Endothelial cell of umbilical vein (primary cell): Measurements from ENCODE around the gene LINC00237.

ENCODE experiments used
- POLR2AphosphoS5 ChIP-seq: IDR thresholded peaks from 2 replicates; pipeline ENCODE4 v1.6.1; 2012; ENCODE audit warnings: low read depth, mild to moderate bottlenecking, control low read depth, low read length, moderate library complexity; ENCODE audit not compliant: insufficient read depth
- TF ChIP-seq, protein P1 (sequence below), 2 donors: IDR thresholded peaks; 1 replicate in 1 of 2; 2 replicates in 1 of 2; pipeline ENCODE4 v1.5.1; 2011; ENCODE audit warnings: low read length in 2 of 2, mild to moderate bottlenecking in 2 of 2, moderate library complexity in 2 of 2, control low read depth in 1 of 2, inconsistent platforms in 1 of 2, low read depth in 1 of 2; ENCODE audit not compliant: insufficient read depth in 1 of 2; ENCODE audit errors: extremely low read depth in 1 of 2

DNA sequence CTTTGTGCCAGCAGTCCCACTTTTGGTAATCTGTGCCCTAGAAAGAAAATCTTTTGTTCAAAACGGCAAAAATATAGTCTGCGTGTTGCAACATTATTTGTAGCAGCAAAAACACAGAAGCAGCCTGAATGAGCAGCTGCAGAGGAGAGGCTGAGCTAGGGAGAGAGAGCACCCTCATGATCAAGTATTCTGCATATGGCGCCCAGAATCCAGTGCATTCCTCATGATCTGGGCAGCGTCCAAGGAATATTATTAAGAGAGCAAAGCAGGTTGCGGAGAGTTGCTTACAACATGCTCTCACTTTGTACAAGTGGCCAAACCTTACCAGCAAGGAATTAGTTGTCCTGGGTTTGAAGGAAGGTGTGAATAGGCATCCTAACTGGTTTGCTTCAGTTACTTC, 45.6 kb upstream of the LINC00237 start:
- TF ChIP-seq, protein P1, sequence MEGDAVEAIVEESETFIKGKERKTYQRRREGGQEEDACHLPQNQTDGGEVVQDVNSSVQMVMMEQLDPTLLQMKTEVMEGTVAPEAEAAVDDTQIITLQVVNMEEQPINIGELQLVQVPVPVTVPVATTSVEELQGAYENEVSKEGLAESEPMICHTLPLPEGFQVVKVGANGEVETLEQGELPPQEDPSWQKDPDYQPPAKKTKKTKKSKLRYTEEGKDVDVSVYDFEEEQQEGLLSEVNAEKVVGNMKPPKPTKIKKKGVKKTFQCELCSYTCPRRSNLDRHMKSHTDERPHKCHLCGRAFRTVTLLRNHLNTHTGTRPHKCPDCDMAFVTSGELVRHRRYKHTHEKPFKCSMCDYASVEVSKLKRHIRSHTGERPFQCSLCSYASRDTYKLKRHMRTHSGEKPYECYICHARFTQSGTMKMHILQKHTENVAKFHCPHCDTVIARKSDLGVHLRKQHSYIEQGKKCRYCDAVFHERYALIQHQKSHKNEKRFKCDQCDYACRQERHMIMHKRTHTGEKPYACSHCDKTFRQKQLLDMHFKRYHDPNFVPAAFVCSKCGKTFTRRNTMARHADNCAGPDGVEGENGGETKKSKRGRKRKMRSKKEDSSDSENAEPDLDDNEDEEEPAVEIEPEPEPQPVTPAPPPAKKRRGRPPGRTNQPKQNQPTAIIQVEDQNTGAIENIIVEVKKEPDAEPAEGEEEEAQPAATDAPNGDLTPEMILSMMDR (IDR thresholded peaks at IDR 0.05; ENCODE audit: extremely low read depth in 1 of 2, insufficient read depth in 1 of 2, low read depth in 1 of 2, low read length in 2 of 2) = no peak
- TF ChIP-seq POLR2AphosphoS5 = no peak
